SK-N-SH (cell line): ENCODE measurements around the gene ZNF90. TPM values are rescaled to one million over a fixed set of nuclear protein-coding genes. Genes with fewer than 3 reads are reported as not detected.

Experiments used
- CTCF ChIA-PET: fragments of 300-600, 350-600 bp; formaldehyde crosslinking; extraction: SDS; loops from one replicate; lab custom pipeline; 2021; lab: Yijun Ruan, JAX
- POLR2A ChIA-PET: fragments of 350-600 bp; sonication (Branson Sonifier 250); formaldehyde crosslinking; extraction: SDS; loops from one replicate; lab custom pipeline; 2020; ENCODE audit warnings: antibody characterized with exemption, inconsistent platforms; lab: Yijun Ruan, JAX
- DNase-seq: peaks from one replicate; pipeline ENCODE4 v3.0.0; 2012
- H2AFZ ChIP-seq: fragments of 200-600 bp; sonication (generic); 2 replicates; pipeline ENCODE4 v1.8.1; 2016; ENCODE audit warnings: antibody characterized with exemption, mild to moderate bottlenecking, low read depth
- H3F3A ChIP-seq: fragments of 200-600 bp; sonication (generic); replicated peaks from 2 replicates; pipeline ENCODE3; 2016; ENCODE audit warnings: antibody characterized with exemption, mild to moderate bottlenecking; ENCODE audit not compliant: insufficient read depth
- H3K27ac ChIP-seq, 2 experiments: fragments of 200-500 bp in 1 of 2; fragments of 200-600 bp in 1 of 2; sonication (Bioruptor generic) in 1 of 2; sonication (generic), shearing (Covaris generic) in 1 of 2; 2 replicates each; pipeline versions ENCODE4 v1.5.1 to v1.6.1; 2014 to 2016; ENCODE audit warnings: low read depth in 2 of 2, inconsistent platforms in 1 of 2, low read length in 1 of 2, mild to moderate bottlenecking in 1 of 2, mixed read lengths in 1 of 2
- H3K27me3 ChIP-seq: fragments of 200-600 bp; sonication (generic), shearing (Covaris generic); 2 replicates; pipeline ENCODE4 v1.6.1; 2016; ENCODE audit warnings: mixed run types; ENCODE audit not compliant: insufficient read depth
- H3K36me3 ChIP-seq, 2 experiments: fragments of 200-500 bp in 1 of 2; fragments of 200-600 bp in 1 of 2; sonication (Bioruptor generic) in 1 of 2; sonication (generic) in 1 of 2; replicated peaks in 1 of 2; 2 replicates each; pipeline versions ENCODE3 to v1.5.1; 2014 to 2016; ENCODE audit warnings: low read length in 1 of 2, mild to moderate bottlenecking in 1 of 2; ENCODE audit not compliant: insufficient read depth in 2 of 2, control insufficient read depth in 1 of 2
- H3K4me1 ChIP-seq, 2 experiments: fragments of 200-500 bp in 1 of 2; fragments of 200-600 bp in 1 of 2; sonication (Bioruptor generic) in 1 of 2; sonication (generic), shearing (Covaris generic) in 1 of 2; 2 replicates each; pipeline versions ENCODE4 v1.5.1 to v1.6.1; 2014 to 2016; ENCODE audit warnings: low read depth in 1 of 2, low read length in 1 of 2, mixed run types in 1 of 2; ENCODE audit not compliant: insufficient read depth in 2 of 2, control insufficient read depth in 1 of 2
- H3K4me2 ChIP-seq: fragments of 200-600 bp; sonication (generic), shearing (Covaris generic); 2 replicates; pipeline ENCODE4 v1.6.1; 2017; ENCODE audit warnings: mixed run types
- H3K4me3 ChIP-seq, 2 experiments: fragments of 200-500 bp in 1 of 2; fragments of 200-600 bp in 1 of 2; sonication (Bioruptor generic) in 1 of 2; sonication (generic), shearing (Covaris generic) in 1 of 2; 2 replicates each; pipeline versions ENCODE4 v1.5.1 to v1.8.1; 2014 to 2016; ENCODE audit warnings: low read depth in 2 of 2, inconsistent platforms in 1 of 2, low read length in 1 of 2, mild to moderate bottlenecking in 1 of 2, mixed read lengths in 1 of 2, moderate library complexity in 1 of 2
- H3K79me2 ChIP-seq: fragments of 200-600 bp; sonication (generic); 2 replicates; pipeline ENCODE4 v1.8.1; 2017; ENCODE audit warnings: mild to moderate bottlenecking; ENCODE audit not compliant: insufficient read depth
- H3K9ac ChIP-seq: fragments of 200-600 bp; sonication (generic); 2 replicates; pipeline ENCODE4 v1.6.1; 2017; ENCODE audit warnings: mixed run types
- H3K9me2 ChIP-seq: fragments of 200-600 bp; sonication (generic); 2 replicates; pipeline ENCODE4 v1.6.1; 2017; ENCODE audit warnings: mixed run types
- H3K9me3 ChIP-seq: fragments of 200-600 bp; sonication (generic); 2 replicates; pipeline ENCODE4 v1.6.1; 2017; ENCODE audit warnings: mixed run types, mild to moderate bottlenecking, moderate library complexity
- H4K20me1 ChIP-seq: fragments of 200-600 bp; sonication (generic); 2 replicates; pipeline ENCODE4 v1.6.1; 2017; ENCODE audit warnings: mild to moderate bottlenecking, mixed run types; ENCODE audit not compliant: insufficient read depth
- CHD2 ChIP-seq: fragments of 150-350 bp; IDR thresholded peaks from 2 replicates; pipeline ENCODE4 v1.6.1; 2018; ENCODE audit warnings: low read length; ENCODE audit not compliant: partially characterized antibody
- CTCF ChIP-seq: fragments of 200-600 bp; sonication (generic); IDR thresholded peaks from 2 replicates; pipeline ENCODE4 v1.6.1; 2017; ENCODE audit warnings: antibody characterized with exemption, mild to moderate bottlenecking, moderate library complexity
- EP300 ChIP-seq, 2 experiments: IDR thresholded peaks; 2 replicates each; pipeline versions ENCODE4 v1.4.0 to v1.6.1; 2012; ENCODE audit warnings: borderline replicate concordance in 1 of 2, low read depth in 1 of 2, low read length in 1 of 2
- EZH2phosphoT487 ChIP-seq: fragments of 200-600 bp; sonication (generic); IDR thresholded peaks from 2 replicates; pipeline ENCODE4 v1.6.1; 2017; ENCODE audit warnings: low read depth, mixed run types, mild to moderate bottlenecking, antibody characterized with exemption, moderate library complexity, borderline replicate concordance
- FOXJ3 ChIP-seq: sonication (generic); formaldehyde crosslinking; IDR thresholded peaks from 2 replicates; pipeline ENCODE4 v1.5.1; 2020; ENCODE audit warnings: mild to moderate bottlenecking, missing genetic modification reagents
- FOXM1 ChIP-seq: IDR thresholded peaks from 2 replicates; pipeline ENCODE4 v1.4.0; 2012; ENCODE audit warnings: low read depth, mild to moderate bottlenecking
- GABPA ChIP-seq: IDR thresholded peaks from 2 replicates; pipeline ENCODE4 v1.4.0; 2012; ENCODE audit warnings: low read depth, mild to moderate bottlenecking
- GATA2 ChIP-seq: sonication (generic); formaldehyde crosslinking; IDR thresholded peaks from 2 replicates; pipeline ENCODE4 v1.5.0; 2020; ENCODE audit warnings: mild to moderate bottlenecking, missing genetic modification reagents
- IRF3 ChIP-seq: fragments of 150-350 bp; IDR thresholded peaks from 2 replicates; pipeline ENCODE4 v1.6.1; 2016; ENCODE audit warnings: mild to moderate bottlenecking, low read depth, low read length
- JUND ChIP-seq: IDR thresholded peaks from 2 replicates; pipeline ENCODE4 v1.4.0; 2012
- MAX ChIP-seq: IDR thresholded peaks from 2 replicates; pipeline ENCODE4 v1.4.0; 2012; ENCODE audit warnings: low read depth
- MXI1 ChIP-seq: IDR thresholded peaks from 2 replicates; pipeline ENCODE4 v1.6.1; 2012; ENCODE audit warnings: mild to moderate bottlenecking, low read depth, low read length, improper control_type of control experiment
- NFIC ChIP-seq: IDR thresholded peaks from 2 replicates; pipeline ENCODE4 v1.4.0; 2012; ENCODE audit warnings: borderline replicate concordance
- NRF1 ChIP-seq: IDR thresholded peaks from 2 replicates; pipeline ENCODE4 v1.6.1; 2012; ENCODE audit warnings: low read depth, mild to moderate bottlenecking, low read length
- PBX3 ChIP-seq: IDR thresholded peaks from 2 replicates; pipeline ENCODE4; 2012
- RAD21 ChIP-seq: IDR thresholded peaks from 2 replicates; pipeline ENCODE4 v1.6.1; 2012; ENCODE audit warnings: mild to moderate bottlenecking, low read length
- RCOR1 ChIP-seq: fragments of 150-350 bp; IDR thresholded peaks from 2 replicates; pipeline ENCODE4 v1.6.1; 2017; ENCODE audit warnings: antibody characterized with exemption, low read length
- SIN3A ChIP-seq: IDR thresholded peaks from 2 replicates; pipeline ENCODE4 v1.6.1; 2012; ENCODE audit warnings: low read depth, mild to moderate bottlenecking, low read length, moderate library complexity, borderline replicate concordance
- SMC3 ChIP-seq: IDR thresholded peaks from 2 replicates; pipeline ENCODE4 v1.6.1; 2012; ENCODE audit warnings: low read depth, low read length, improper control_type of control experiment
- TAF1 ChIP-seq: IDR thresholded peaks from 2 replicates; pipeline ENCODE4 v1.6.1; 2012; ENCODE audit warnings: low read depth, mild to moderate bottlenecking, low read length, moderate library complexity, borderline replicate concordance
- TCF12 ChIP-seq: IDR thresholded peaks from 2 replicates; pipeline ENCODE4 v1.4.0; 2012
- TEAD4 ChIP-seq: IDR thresholded peaks from 2 replicates; pipeline ENCODE4 v1.4.0; 2012; ENCODE audit warnings: mild to moderate bottlenecking, borderline replicate concordance; ENCODE audit not compliant: insufficient read depth
- USF1 ChIP-seq: IDR thresholded peaks from 2 replicates; pipeline ENCODE4 v1.4.0; 2012; ENCODE audit warnings: low read depth, borderline replicate concordance
- USF2 ChIP-seq: fragments of 150-350 bp; IDR thresholded peaks from 2 replicates; pipeline ENCODE4 v1.6.1; 2017; ENCODE audit warnings: antibody characterized with exemption, low read length, low read depth, borderline replicate concordance
- YY1 ChIP-seq: IDR thresholded peaks from 2 replicates; pipeline ENCODE4 v1.4.0; 2012; ENCODE audit warnings: low read depth, mild to moderate bottlenecking
- WGBS: methylation state at CpG from one replicate; pipeline ENCODE4 v1.1.6; 2017; ENCODE audit warnings: low lambda C conversion rate; 5-methylcytosine and 5-hydroxymethylcytosine counted together
- polyA plus RNA-seq, 3 experiments: library from polyadenylated mRNA; depleted of rRNA; stranded (reverse); fragments of >200 nt; gene quantifications; 2 replicates each; pipeline ENCODE4 v1.2.3, GENCODE V29; 2012

ZNF90 gene
- polyA plus RNA-seq, 1 of the 3 experiments (the other 2 are of a cell fraction) = 1.4 TPM

GRCh38 chr19:20167020-20167644 lies 89.3 kb downstream of the ZNF90 start, which contains the start of gene ZNF486:
ZNF486 (plus strand) TSS chr19:20167214; CDS start chr19:20167331, 117 bp downstream.
- Histone ChIP-seq H3K27ac (peak within 1 kb of the TSS; percentile 75 to 77), H3K9me2 (no peaks in the 10 kb centered on the region), H3K9ac (peak within 1 kb of the TSS; percentile 87), H2AFZ (peak within 1 kb of the TSS; percentile 89), H3K36me3 (peaks cover 0 to 27% of the 10 kb centered on the region in 2 experiments), H3K4me3 (peak within 1 kb of the TSS; percentile 72 to 95), H3F3A (peaks cover 6% of the 10 kb centered on the region), H3K79me2 (peaks cover 48% of the 10 kb centered on the region), H4K20me1 (no peaks in the 10 kb centered on the region), H3K27me3 (no peaks in the 10 kb centered on the region), H3K4me1 (no peaks in the 10 kb centered on the region; a peak in 1 of 4 replicates), H3K9me3 (no peaks in the 10 kb centered on the region; the same call in 1 of the 2 replicates), H3K4me2 (peak within 1 kb of the TSS; percentile 82)
- 2% methylated on average over 18 of the region's 25 CpGs for WGBS
- POLR2A ChIA-PET = interaction anchor here (0.6 to 1.8 kb wide), 11 partner anchors 11 to 494 kb away, joined by 3 to 6 read pairs (median 3); partner anchors contain the start of genes ZNF253, ZNF626 and ZNF90
- DNase-seq = peak; percentile 85
- CTCF ChIA-PET = interaction anchor here (0.8 kb wide), 1 partner anchor 193 kb away, joined by 3 read pairs; no protein-coding TSS in a partner anchor
- TF ChIP-seq FOXJ3 (CRISPR knock-in tag) = no peak
- no peak for TF ChIP-seq FOXM1
- TF ChIP-seq CHD2 = no peak
- TF ChIP-seq USF1 = no peak
- peak; percentile 70; the same call in 1 of the 2 replicates for TF ChIP-seq SIN3A
- TF ChIP-seq GABPA = peak; percentile 44; the same call in 1 of the 2 replicates
- TF ChIP-seq USF2 = no peak
- TF ChIP-seq GATA2 = no peak
- peak; percentile 98 for TF ChIP-seq PBX3
- TF ChIP-seq MXI1 = peak; percentile 39; the same call in 1 of the 2 replicates
- no peak for TF ChIP-seq NFIC
- no peak for TF ChIP-seq EZH2phosphoT487
- TF ChIP-seq JUND = no peak
- no peak for TF ChIP-seq YY1
- TF ChIP-seq SMC3 = no peak
- no peak for TF ChIP-seq CTCF
- no peak for TF ChIP-seq TEAD4
- TF ChIP-seq RCOR1 = no peak
- 0 out of 2 replicates have a peak, but pooled peaks have one; percentile 3 for TF ChIP-seq NRF1
- TF ChIP-seq TAF1 = peak; percentile 26; the same call in 1 of the 2 replicates
- TF ChIP-seq RAD21 = no peak
- no peak for TF ChIP-seq TCF12
- no peak for TF ChIP-seq EP300 (IDR thresholded peaks at IDR 0.05; ENCODE audit: borderline replicate concordance in 1 of 2, low read depth in 1 of 2, low read length in 1 of 2)
- TF ChIP-seq IRF3 = peak; percentile 70; the same call in 1 of the 2 replicates
- TF ChIP-seq MAX = no peak
